GM21825 (cell line): ENCODE data around the gene TRIM40.

ENCODE experiments used
- ATAC-seq: cut with Tn5 transposase; IDR thresholded peaks from one replicate; pipeline ENCODE4 v1.9.1; 2021; ENCODE audit warnings: mild to moderate bottlenecking, moderate library complexity; ENCODE audit not compliant: unreplicated experiment

TRIM40 gene

GRCh38 chr6:30194797-30195690 lies 59.1 kb downstream of the TRIM40 start:
- no peak for ATAC-seq

- ATAC-seq = no peak
These were observed 60.0 kb downstream of the TRIM40 start for GRCh38 chr6:30195951-30196350.

DNA sequence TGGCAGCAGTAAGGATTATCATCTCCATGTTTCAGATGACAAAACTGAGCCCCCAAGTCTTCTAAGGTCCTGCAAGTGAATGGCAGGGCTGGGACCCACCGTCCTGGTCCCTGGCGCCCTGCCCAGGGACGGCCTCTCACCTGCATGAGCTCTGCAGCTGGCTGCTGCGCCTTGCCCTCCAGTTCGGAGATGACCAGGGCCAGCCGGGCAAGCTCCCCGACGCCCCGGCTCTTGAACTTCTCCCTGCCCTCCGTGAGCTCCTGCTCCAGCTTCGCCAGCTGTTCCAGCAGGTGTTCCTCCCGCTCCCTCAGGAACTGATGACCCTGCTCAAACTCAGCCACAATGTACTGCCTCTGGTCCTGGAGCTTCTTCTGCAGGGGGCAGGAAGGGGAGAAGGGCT lies 60.4 kb downstream of the TRIM40 start:
- no peak for ATAC-seq
